SKM-1 treated with dmso at 0.1 percent for 144 hours (cell line): ENCODE data around the gene ADAMTSL1.

Experiments
- DNase-seq: peaks from one replicate; lab custom pipeline; 2025; ENCODE audit not compliant: unreplicated experiment; lab: John Stamatoyannopoulos, UW

ADAMTSL1 gene

GRCh38 chr9:18688581-18689565 is 214.9 kb downstream of the ADAMTSL1 start:
- no peak for DNase-seq

- DNase-seq: no peak
These were observed 216.0 kb downstream of the ADAMTSL1 start for GRCh38 chr9:18689921-18690320.

- no peak for DNase-seq
These were observed 218.3 kb downstream of the ADAMTSL1 start for GRCh38 chr9:18692268-18692667.

GRCh38 chr9:18692962-18693361 is 219.0 kb downstream of the ADAMTSL1 start:
- DNase-seq: no peak

GRCh38 chr9:18694959-18695668 is 221.2 kb downstream of the ADAMTSL1 start:
- no peak for DNase-seq

GRCh38 chr9:18698992-18699391 is 225.0 kb downstream of the ADAMTSL1 start:
- no peak for DNase-seq

- no peak for DNase-seq
These were observed 225.8 kb downstream of the ADAMTSL1 start for GRCh38 chr9:18699764-18700163.

- DNase-seq: no peak
These were observed 226.8 kb downstream of the ADAMTSL1 start for GRCh38 chr9:18700714-18701113.

- no peak for DNase-seq
These were observed 229.4 kb downstream of the ADAMTSL1 start for GRCh38 chr9:18703151-18703900.

GRCh38 chr9:18703901-18704379 is 230.0 kb downstream of the ADAMTSL1 start:
- DNase-seq: no peak

GRCh38 chr9:18705796-18706392 is 231.9 kb downstream of the ADAMTSL1 start:
- no peak for DNase-seq

GRCh38 chr9:18706648-18707047 is 232.7 kb downstream of the ADAMTSL1 start:
- DNase-seq: no peak

- DNase-seq: no peak
These were observed 233.1 kb downstream of the ADAMTSL1 start for GRCh38 chr9:18707061-18707461.

GRCh38 chr9:18707489-18708205 is 233.7 kb downstream of the ADAMTSL1 start:
- no peak for DNase-seq

- DNase-seq: no peak
These were observed 234.5 kb downstream of the ADAMTSL1 start for GRCh38 chr9:18708429-18708828.

GRCh38 chr9:18710065-18710464 is 236.1 kb downstream of the ADAMTSL1 start:
- DNase-seq: no peak

- DNase-seq: no peak
These were observed 243.8 kb downstream of the ADAMTSL1 start for GRCh38 chr9:18717759-18718158.

GRCh38 chr9:18718393-18718792 is 244.4 kb downstream of the ADAMTSL1 start:
- DNase-seq: no peak

GRCh38 chr9:18718932-18719331 is 245.0 kb downstream of the ADAMTSL1 start:
- DNase-seq: no peak

GRCh38 chr9:18720691-18721090 is 246.7 kb downstream of the ADAMTSL1 start:
- no peak for DNase-seq
